ENCODE results near the gene ARMH2.
"Not testable (repeated sequence)": the region's sequence is repeated elsewhere in the genome, so short reads cannot be mapped to it uniquely, and the experiment has no call there.

Gene ARMH2

DNA sequence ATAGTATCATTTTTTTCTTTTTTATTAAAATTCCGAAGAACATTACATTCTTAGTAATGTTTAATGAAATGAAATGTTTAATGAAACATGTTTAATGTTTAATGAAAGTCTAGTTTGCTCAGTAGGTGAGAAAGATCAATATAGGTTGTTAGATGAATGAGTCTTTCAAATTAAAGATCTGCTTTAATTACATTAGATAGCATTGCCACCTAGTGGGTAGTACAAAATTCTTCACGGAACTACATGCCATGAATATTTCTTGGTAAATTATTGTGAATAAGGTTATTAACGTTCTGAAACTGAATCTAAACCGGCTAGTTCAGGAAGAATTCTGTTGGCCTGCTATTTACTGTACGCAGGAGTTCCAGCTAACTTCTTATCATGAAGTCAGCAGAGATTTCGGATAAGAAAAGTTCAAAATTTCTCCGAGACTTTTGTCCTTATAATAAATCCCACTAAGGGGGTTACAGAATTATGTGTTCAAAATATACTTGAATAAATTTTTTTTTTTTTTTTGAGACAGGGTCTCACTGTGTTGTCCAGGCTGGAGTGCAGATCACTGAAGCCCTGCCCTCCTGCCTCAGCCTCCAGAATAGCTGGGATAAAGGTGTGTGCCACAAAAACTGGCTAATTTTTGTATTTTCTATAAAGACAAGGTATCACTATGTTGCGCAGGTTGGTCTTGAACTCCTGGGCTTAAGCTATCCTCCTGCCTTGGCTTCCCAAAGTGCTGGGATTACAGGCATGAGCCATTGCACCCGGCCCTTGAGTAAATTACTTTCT is 31.8 kb downstream of the ARMH2 start:
- H3K4me3 ChIP-seq (ENCODE audit: insufficient read depth, low read depth, low read length, poor library complexity, severe bottlenecking), result no peak overlapping the region
- H3K4me1 ChIP-seq (ENCODE audit: control insufficient read depth, insufficient read depth, low read length, poor library complexity, severe bottlenecking), result no peaks in the 10 kb centered on the region
- DNase-seq, result no peak
- H3K27ac ChIP-seq (ENCODE audit: insufficient read depth, low read length, poor library complexity, severe bottlenecking), result no peak overlapping the region
- no peaks in the 10 kb centered on the region for H3K27me3 ChIP-seq (replicated peaks; ENCODE audit: control insufficient read depth, insufficient read depth, low read length, poor library complexity, severe bottlenecking)
- no peaks in the 10 kb centered on the region for H3K9me3 ChIP-seq (ENCODE audit: control insufficient read depth, low read length)
- no peaks in the 10 kb centered on the region for H3K36me3 ChIP-seq (ENCODE audit: control insufficient read depth, insufficient read depth, low read length)

DNA sequence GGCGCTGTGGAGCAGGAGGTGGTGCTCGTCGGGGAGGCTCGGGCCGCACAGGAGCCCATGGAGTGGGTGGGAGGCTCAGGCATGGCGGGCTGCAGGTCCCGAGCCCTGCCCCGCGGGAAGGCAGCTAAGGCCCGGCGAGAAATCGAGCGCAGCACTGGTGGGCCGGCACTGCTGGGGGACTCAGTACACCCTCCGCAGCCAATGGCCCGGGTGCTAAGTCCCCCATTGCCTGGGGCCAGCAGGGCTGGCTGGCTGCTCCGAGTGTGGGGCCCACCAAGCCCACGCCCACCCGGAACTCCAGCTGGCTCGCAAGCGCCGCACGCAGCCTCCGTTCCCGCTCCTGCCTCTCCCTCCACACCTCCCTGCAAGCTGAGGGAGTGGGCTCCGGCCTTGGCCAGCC is 32.7 kb downstream of the ARMH2 start:
- DNase-seq; H3K9me3 ChIP-seq (ENCODE audit: control insufficient read depth, low read length); H3K4me3 ChIP-seq (ENCODE audit: insufficient read depth, low read depth, low read length, poor library complexity, severe bottlenecking); H3K27me3 ChIP-seq (replicated peaks; ENCODE audit: control insufficient read depth, insufficient read depth, low read length, poor library complexity, severe bottlenecking); H3K4me1 ChIP-seq (ENCODE audit: control insufficient read depth, insufficient read depth, low read length, poor library complexity, severe bottlenecking); H3K36me3 ChIP-seq (ENCODE audit: control insufficient read depth, insufficient read depth, low read length); H3K27ac ChIP-seq (ENCODE audit: insufficient read depth, low read length, poor library complexity, severe bottlenecking): not testable (repeated sequence)

- DNase-seq; H3K4me3 ChIP-seq (ENCODE audit: insufficient read depth, low read depth, low read length, poor library complexity, severe bottlenecking); H3K27me3 ChIP-seq (replicated peaks; ENCODE audit: control insufficient read depth, insufficient read depth, low read length, poor library complexity, severe bottlenecking): not testable (repeated sequence)
These were observed 33.6 kb downstream of the ARMH2 start for GRCh38 chr6:24764833-24765828.

DNA sequence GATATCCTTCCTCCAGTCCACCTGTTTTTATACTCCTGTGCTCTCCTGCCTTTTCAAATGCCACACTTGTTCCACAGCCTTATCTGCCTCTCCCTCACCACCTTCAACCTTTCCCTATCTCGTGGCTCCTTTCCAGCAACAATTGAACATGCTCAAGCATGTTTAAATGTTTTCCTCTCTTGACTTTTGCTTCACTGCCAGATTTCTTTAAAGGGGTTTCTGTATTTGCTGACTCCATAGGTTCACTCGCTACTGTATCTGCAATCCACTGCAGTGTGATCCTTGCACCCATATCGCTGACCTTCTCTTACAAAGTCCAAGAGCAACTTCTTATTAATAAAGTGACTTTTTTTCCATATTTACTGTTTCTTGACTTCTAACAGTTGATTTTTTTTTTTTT is 35.1 kb downstream of the ARMH2 start:
- H3K27me3 ChIP-seq (replicated peaks; ENCODE audit: control insufficient read depth, insufficient read depth, low read length, poor library complexity, severe bottlenecking), result no peaks in the 10 kb centered on the region
- no peak overlapping the region for H3K4me3 ChIP-seq (ENCODE audit: insufficient read depth, low read depth, low read length, poor library complexity, severe bottlenecking)
- no peak overlapping the region for H3K27ac ChIP-seq (ENCODE audit: insufficient read depth, low read length, poor library complexity, severe bottlenecking)
- H3K36me3 ChIP-seq (ENCODE audit: control insufficient read depth, insufficient read depth, low read length), result no peaks in the 10 kb centered on the region
- no peaks in the 10 kb centered on the region for H3K9me3 ChIP-seq (ENCODE audit: control insufficient read depth, low read length)
- no peaks in the 10 kb centered on the region for H3K4me1 ChIP-seq (ENCODE audit: control insufficient read depth, insufficient read depth, low read length, poor library complexity, severe bottlenecking)
- no peak for DNase-seq

More at GRCh38 chr6:24764833-24765828, 33.6 kb downstream of the ARMH2 start:
- H3K9me3 ChIP-seq (ENCODE audit: control insufficient read depth, low read length); H3K36me3 ChIP-seq (ENCODE audit: control insufficient read depth, insufficient read depth, low read length); H3K27ac ChIP-seq (ENCODE audit: insufficient read depth, low read length, poor library complexity, severe bottlenecking); H3K4me1 ChIP-seq (ENCODE audit: control insufficient read depth, insufficient read depth, low read length, poor library complexity, severe bottlenecking): not testable (repeated sequence)

DNA sequence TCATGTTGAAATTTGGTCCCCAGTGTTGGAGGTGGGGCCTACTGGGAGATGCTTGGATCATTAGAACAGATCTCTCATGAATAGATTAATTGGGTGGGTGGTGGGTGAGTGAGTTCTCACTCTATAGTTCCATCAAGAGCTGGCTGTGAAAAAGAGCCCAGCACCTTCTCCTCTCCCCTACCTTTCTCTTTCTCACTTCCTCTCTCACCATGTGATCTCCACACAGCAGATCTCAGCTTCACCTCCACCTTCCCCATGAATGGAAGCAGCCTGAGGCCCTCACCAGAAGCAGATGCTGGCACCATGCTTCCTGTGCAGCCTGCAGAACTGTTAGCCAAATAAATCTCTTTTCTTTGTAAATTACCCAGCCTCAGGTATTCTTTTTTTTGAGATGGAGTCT is 36.9 kb downstream of the ARMH2 start:
- H3K4me3 ChIP-seq (ENCODE audit: insufficient read depth, low read depth, low read length, poor library complexity, severe bottlenecking), result no peak overlapping the region
- no peaks in the 10 kb centered on the region for H3K27me3 ChIP-seq (replicated peaks; ENCODE audit: control insufficient read depth, insufficient read depth, low read length, poor library complexity, severe bottlenecking)
- no peak overlapping the region for H3K27ac ChIP-seq (ENCODE audit: insufficient read depth, low read length, poor library complexity, severe bottlenecking)
- no peaks in the 10 kb centered on the region for H3K36me3 ChIP-seq (ENCODE audit: control insufficient read depth, insufficient read depth, low read length)
- DNase-seq, result no peak
- no peaks in the 10 kb centered on the region for H3K9me3 ChIP-seq (ENCODE audit: control insufficient read depth, low read length)
- no peaks in the 10 kb centered on the region for H3K4me1 ChIP-seq (ENCODE audit: control insufficient read depth, insufficient read depth, low read length, poor library complexity, severe bottlenecking)

- H3K9me3 ChIP-seq (ENCODE audit: control insufficient read depth, low read length), result no peaks in the 10 kb centered on the region
- no peaks in the 10 kb centered on the region for H3K27me3 ChIP-seq (replicated peaks; ENCODE audit: control insufficient read depth, insufficient read depth, low read length, poor library complexity, severe bottlenecking)
- no peak for DNase-seq
- H3K36me3 ChIP-seq (ENCODE audit: control insufficient read depth, insufficient read depth, low read length), result no peaks in the 10 kb centered on the region
- H3K4me1 ChIP-seq (ENCODE audit: control insufficient read depth, insufficient read depth, low read length, poor library complexity, severe bottlenecking), result no peaks in the 10 kb centered on the region
- no peak overlapping the region for H3K27ac ChIP-seq (ENCODE audit: insufficient read depth, low read length, poor library complexity, severe bottlenecking)
- H3K4me3 ChIP-seq (ENCODE audit: insufficient read depth, low read depth, low read length, poor library complexity, severe bottlenecking), result no peak overlapping the region
These were observed 37.4 kb downstream of the ARMH2 start for GRCh38 chr6:24761193-24761835.

DNA sequence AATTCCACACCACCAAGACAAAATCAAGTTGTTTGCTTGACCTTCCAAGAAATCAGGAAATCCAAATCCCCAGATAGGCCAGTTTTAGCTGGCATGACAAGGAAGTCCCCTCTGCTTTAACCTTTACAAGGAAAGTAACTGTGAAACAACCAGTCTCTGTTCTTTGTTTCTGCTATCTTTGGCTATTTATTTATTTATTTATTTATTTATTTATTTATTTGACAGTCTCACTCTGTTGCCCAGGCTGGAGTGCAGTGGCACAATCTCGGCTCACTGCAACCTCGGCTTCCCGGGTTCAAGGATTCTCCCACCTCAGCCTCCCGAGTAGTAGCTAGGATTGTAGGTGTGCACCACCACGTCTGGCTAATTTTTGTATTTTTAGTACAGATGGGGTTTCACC is 38.5 kb downstream of the ARMH2 start:
- no peaks in the 10 kb centered on the region for H3K9me3 ChIP-seq (ENCODE audit: control insufficient read depth, low read length)
- H3K27me3 ChIP-seq (replicated peaks; ENCODE audit: control insufficient read depth, insufficient read depth, low read length, poor library complexity, severe bottlenecking), result no peaks in the 10 kb centered on the region
- no peaks in the 10 kb centered on the region for H3K36me3 ChIP-seq (ENCODE audit: control insufficient read depth, insufficient read depth, low read length)
- no peak overlapping the region for H3K27ac ChIP-seq (ENCODE audit: insufficient read depth, low read length, poor library complexity, severe bottlenecking)
- DNase-seq, result no peak
- H3K4me3 ChIP-seq (ENCODE audit: insufficient read depth, low read depth, low read length, poor library complexity, severe bottlenecking), result no peak overlapping the region
- H3K4me1 ChIP-seq (ENCODE audit: control insufficient read depth, insufficient read depth, low read length, poor library complexity, severe bottlenecking), result no peaks in the 10 kb centered on the region

DNA sequence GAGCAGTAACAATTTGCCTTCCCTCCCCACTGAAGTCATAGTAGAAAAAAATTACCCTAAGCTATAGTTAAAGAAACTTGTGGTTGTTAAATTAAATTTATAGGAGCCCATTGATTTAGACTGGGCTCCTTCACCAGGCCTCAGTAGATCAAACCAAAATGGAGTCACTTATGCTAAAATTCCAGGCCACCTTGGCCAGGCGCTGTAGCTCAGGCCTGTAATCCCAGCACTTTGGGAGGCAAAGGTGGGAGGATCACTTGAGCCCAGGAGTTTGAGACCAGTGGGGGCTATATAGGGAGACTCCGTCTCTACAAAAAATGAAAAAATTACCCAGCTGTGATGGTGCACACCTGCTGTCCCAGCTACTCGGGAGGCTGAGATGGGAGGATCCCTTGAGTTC is 39.0 kb downstream of the ARMH2 start:
- H3K27me3 ChIP-seq (replicated peaks; ENCODE audit: control insufficient read depth, insufficient read depth, low read length, poor library complexity, severe bottlenecking), result no peaks in the 10 kb centered on the region
- no peak overlapping the region for H3K27ac ChIP-seq (ENCODE audit: insufficient read depth, low read length, poor library complexity, severe bottlenecking)
- H3K4me1 ChIP-seq (ENCODE audit: control insufficient read depth, insufficient read depth, low read length, poor library complexity, severe bottlenecking), result no peaks in the 10 kb centered on the region
- no peak overlapping the region for H3K4me3 ChIP-seq (ENCODE audit: insufficient read depth, low read depth, low read length, poor library complexity, severe bottlenecking)
- no peaks in the 10 kb centered on the region for H3K9me3 ChIP-seq (ENCODE audit: control insufficient read depth, low read length)
- no peaks in the 10 kb centered on the region for H3K36me3 ChIP-seq (ENCODE audit: control insufficient read depth, insufficient read depth, low read length)
- no peak for DNase-seq

DNA sequence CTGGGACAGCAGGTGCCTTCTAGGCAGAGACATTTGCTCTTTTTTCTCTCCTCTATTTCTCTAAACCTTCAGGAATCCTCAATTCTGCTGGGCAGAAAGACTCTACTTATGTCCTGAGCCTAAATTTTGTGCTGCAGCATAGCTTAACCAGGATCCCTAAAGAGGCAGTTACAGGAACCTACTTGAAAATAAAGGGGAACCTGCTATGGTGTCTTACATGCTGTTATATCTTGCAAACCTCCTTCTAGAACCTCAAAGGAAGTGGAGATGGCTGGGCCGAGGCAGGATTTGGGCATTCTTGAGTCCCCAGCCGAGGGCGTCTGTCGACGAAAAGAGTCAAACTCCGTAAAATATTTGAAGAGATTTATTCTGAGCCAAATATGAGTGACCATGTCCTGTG is 41.1 kb downstream of the ARMH2 start:
- Histone ChIP-seq H3K4me3 (ENCODE audit: insufficient read depth, low read depth, low read length, poor library complexity, severe bottlenecking) (no peak overlapping the region), H3K27me3 (replicated peaks; ENCODE audit: control insufficient read depth, insufficient read depth, low read length, poor library complexity, severe bottlenecking) (no peaks in the 10 kb centered on the region), H3K9me3 (ENCODE audit: control insufficient read depth, low read length) (no peaks in the 10 kb centered on the region), H3K27ac (ENCODE audit: insufficient read depth, low read length, poor library complexity, severe bottlenecking) (no peak overlapping the region), H3K36me3 (ENCODE audit: control insufficient read depth, insufficient read depth, low read length) (no peaks in the 10 kb centered on the region), H3K4me1 (ENCODE audit: control insufficient read depth, insufficient read depth, low read length, poor library complexity, severe bottlenecking) (no peaks in the 10 kb centered on the region)
- DNase-seq, result no peak

Data from effector memory CD4-positive, alpha-beta T cell (primary cell).